Stomach (tissue), 9 donors: ENCODE measurements around the gene STARD8. TPM values are rescaled to one million over a fixed set of nuclear protein-coding genes. Genes with fewer than 3 reads are reported as not detected.
A peak's percentile ranks its signal among the peaks of the same experiment; 100 is the strongest.
"Not testable (repeated sequence)": the region's sequence is repeated elsewhere in the genome, so short reads cannot be mapped to it uniquely, and the experiment has no call there.

ENCODE experiments used
- DNase-seq, 2 donors: peaks; one replicate each; pipeline versions ENCODE4 v3.0.0 to v3.0.0-alpha.2; 2013 to 2019
- H3K27ac ChIP-seq, 5 donors: fragments of 200-600 bp in 4 of 5; sonication (generic) in 4 of 5; one replicate each; pipeline ENCODE4 v1.5.1; 2013 to 2019; ENCODE audit warnings: mild to moderate bottlenecking in 1 of 5, moderate library complexity in 1 of 5
- H3K27me3 ChIP-seq, 3 donors: fragments of 200-600 bp; sonication (generic); one replicate each; pipeline ENCODE4 v1.5.1; 2017 to 2019; ENCODE audit warnings: mixed run types in 1 of 3
- H3K36me3 ChIP-seq, 4 donors: fragments of 200-600 bp; sonication (generic); 1 replicate in 3 of 4; 2 replicates in 1 of 4; pipeline ENCODE4 v1.5.1; 2016 to 2019
- H3K4me1 ChIP-seq, 4 donors: fragments of 200-600 bp; sonication (generic); one replicate each; pipeline ENCODE4 v1.5.1; 2016 to 2019
- H3K4me3 ChIP-seq, 4 donors: fragments of 200-600 bp; sonication (generic) in 3 of 4; one replicate each; pipeline ENCODE4 v1.5.1; 2016 to 2019; ENCODE audit warnings: mild to moderate bottlenecking in 1 of 4
- H3K9me3 ChIP-seq, 4 donors: fragments of 200-600 bp; sonication (generic); one replicate each; pipeline ENCODE4 v1.5.1; 2016 to 2019
- EP300 ChIP-seq: sonication (generic); formaldehyde crosslinking; IDR thresholded peaks from one replicate; pipeline ENCODE4 v1.6.1; 2017; ENCODE audit warnings: antibody characterized with exemption
- POLR2A ChIP-seq, 4 donors: fragments of 450-650 bp; IDR thresholded peaks; one replicate each; pipeline ENCODE4 v1.6.1; 2016; ENCODE audit warnings: antibody characterized with exemption in 4 of 4, control low read depth in 2 of 4, mild to moderate bottlenecking in 1 of 4, moderate library complexity in 1 of 4
- POLR2AphosphoS5 ChIP-seq, 3 donors: sonication (generic); formaldehyde crosslinking; IDR thresholded peaks; one replicate each; pipeline ENCODE4 v1.6.1; 2016; ENCODE audit warnings: antibody characterized with exemption in 3 of 3
- WGBS, 5 donors: extraction: QIAGEN DNeasy Blood & Tissue Kit in 3 of 5; methylation state at CpG; one replicate each; pipeline versions ENCODE4 v1.1.5 to v1.1.7; 2013 to 2018; 5-methylcytosine and 5-hydroxymethylcytosine counted together
- intact Hi-C: fragments of 100-400 bp; cut with DNase I; formaldehyde crosslinking; loops from one replicate; pipeline ENCODE4 v1.15.1; 2023; ENCODE audit warnings: low total_unique reads
- polyA plus RNA-seq, 3 donors: library from polyadenylated mRNA; stranded (reverse); fragments of 200-250 nt; gene quantifications; one replicate each; pipeline ENCODE4 v1.2.3, GENCODE V29; 2013
- total RNA-seq, 5 donors: library from RNA; depleted of rRNA; stranded (reverse); fragments of >200 nt; gene quantifications; one replicate each; pipeline versions ENCODE4 v1.1.0 to v1.2.3, GENCODE V29; 2014 to 2016
- TF ChIP-seq, protein P1 (sequence below), 7 experiments: fragments of 450-650 bp in 4 of 7; fragments of 200-600 bp in 3 of 7; sonication (generic) in 3 of 7; IDR thresholded peaks; one replicate each; pipeline ENCODE4 v1.5.1; 2016 to 2019; ENCODE audit warnings: antibody characterized with exemption in 7 of 7, control low read depth in 2 of 7, mild to moderate bottlenecking in 1 of 7
- donor health status: healthy with polysubstance abuse.
- donor health status: Bipolar disorder and iron deficiency.
- donor health status: healthy.

Gene STARD8
- total and polyA plus RNA-seq, 8 donors = 0.93 to 7.4 (median 2.6) TPM

DNA sequence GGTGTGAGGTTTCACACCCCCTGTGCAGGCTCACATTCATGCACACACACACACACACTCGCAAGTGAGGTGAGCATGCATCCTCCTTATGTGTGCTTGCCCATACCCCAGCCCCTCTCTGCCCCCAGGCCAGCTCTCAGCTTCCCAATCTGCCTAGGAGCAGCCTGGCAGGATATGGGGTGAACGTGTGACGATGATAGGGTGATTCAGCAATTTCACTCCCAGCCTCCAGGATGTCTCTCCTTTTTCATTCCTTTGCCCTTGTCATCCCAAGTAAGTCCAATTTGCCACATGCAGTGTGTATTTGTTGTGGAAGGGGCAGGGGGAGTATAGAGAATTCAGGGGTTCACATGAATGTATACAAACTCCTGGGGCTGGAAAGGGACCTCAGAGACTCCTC is 7.2 kb downstream of the STARD8 start:
- H3K9me3 ChIP-seq = no peaks in the 10 kb centered on the region
- intact Hi-C loops = no loop called here
- 70 to 87% (median 77%) methylated on average over 2 to 3 of the region's 3 CpGs for WGBS, 5 donors
- peaks cover 0 to 4% (median 0%) of the 10 kb centered on the region in 3 donors for H3K27me3 ChIP-seq
- no peak overlapping the region for H3K27ac ChIP-seq
- no peaks in the 10 kb centered on the region for H3K36me3 ChIP-seq
- no peak overlapping the region for H3K4me3 ChIP-seq
- H3K4me1 ChIP-seq = no peaks in the 10 kb centered on the region
- no peak for TF ChIP-seq EP300
- TF ChIP-seq, protein P1, sequence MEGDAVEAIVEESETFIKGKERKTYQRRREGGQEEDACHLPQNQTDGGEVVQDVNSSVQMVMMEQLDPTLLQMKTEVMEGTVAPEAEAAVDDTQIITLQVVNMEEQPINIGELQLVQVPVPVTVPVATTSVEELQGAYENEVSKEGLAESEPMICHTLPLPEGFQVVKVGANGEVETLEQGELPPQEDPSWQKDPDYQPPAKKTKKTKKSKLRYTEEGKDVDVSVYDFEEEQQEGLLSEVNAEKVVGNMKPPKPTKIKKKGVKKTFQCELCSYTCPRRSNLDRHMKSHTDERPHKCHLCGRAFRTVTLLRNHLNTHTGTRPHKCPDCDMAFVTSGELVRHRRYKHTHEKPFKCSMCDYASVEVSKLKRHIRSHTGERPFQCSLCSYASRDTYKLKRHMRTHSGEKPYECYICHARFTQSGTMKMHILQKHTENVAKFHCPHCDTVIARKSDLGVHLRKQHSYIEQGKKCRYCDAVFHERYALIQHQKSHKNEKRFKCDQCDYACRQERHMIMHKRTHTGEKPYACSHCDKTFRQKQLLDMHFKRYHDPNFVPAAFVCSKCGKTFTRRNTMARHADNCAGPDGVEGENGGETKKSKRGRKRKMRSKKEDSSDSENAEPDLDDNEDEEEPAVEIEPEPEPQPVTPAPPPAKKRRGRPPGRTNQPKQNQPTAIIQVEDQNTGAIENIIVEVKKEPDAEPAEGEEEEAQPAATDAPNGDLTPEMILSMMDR (IDR thresholded peaks at IDR 0.05) = no peak
- no peak for TF ChIP-seq POLR2AphosphoS5 (IDR thresholded peaks at IDR 0.05)
- no peak for DNase-seq

DNA sequence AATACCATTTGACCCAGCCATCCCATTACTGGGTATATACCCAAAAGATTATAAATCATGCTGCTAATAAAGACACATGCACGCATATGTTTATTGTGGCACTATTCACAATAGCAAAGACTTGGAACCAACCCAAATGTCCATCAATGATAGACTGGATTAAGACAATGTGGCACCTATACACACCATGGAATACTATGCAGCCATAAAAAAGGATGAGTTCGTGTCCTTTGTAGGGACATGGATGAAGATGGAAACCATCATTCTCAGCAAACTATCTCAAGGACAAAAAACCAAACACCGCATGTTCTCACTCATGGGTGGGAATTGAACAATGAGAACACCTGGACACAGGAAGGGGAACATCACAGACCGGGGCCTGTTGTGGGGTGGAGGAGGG is 9.0 kb downstream of the STARD8 start:
- H3K27ac ChIP-seq, H3K36me3 ChIP-seq, intact Hi-C loops, DNase-seq, H3K9me3 ChIP-seq, H3K27me3 ChIP-seq, H3K4me3 ChIP-seq, H3K4me1 ChIP-seq: not testable (repeated sequence)
- 81 to 96% (median 88%) methylated on average over 4 of the region's 4 CpGs for WGBS, 5 donors

DNA sequence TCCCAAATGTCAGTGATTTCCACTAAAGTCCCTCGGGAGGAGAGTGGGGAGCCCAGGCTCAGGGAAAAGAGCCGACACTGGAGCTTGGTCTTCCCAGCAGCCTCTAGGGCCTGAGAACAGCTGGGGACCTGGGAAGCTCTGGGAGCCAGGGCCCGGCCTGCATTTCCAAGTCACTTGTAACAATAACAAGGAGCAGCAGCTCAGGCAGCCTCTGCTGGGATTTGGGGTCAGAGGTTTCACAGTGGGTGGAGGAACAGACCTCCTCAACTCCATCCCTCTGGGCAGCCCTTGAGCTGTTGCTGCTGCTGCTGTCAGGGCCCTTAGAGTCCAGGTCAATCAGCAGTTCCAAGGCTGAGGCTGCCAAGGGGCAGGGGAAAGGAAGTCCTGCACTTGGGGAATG is 11.1 kb downstream of the STARD8 start:
- Histone ChIP-seq H3K9me3 (no peaks in the 10 kb centered on the region), H3K36me3 (no peaks in the 10 kb centered on the region), H3K27me3 (peaks cover 0 to 4% (median 0%) of the 10 kb centered on the region in 3 donors), H3K4me1 (no peaks in the 10 kb centered on the region), H3K4me3 (no peak overlapping the region), H3K27ac (no peak overlapping the region)
- WGBS, 5 donors = 30 to 51% (median 41%) methylated on average over 3 of the region's 3 CpGs
- TF ChIP-seq POLR2A (IDR thresholded peaks at IDR 0.05) = no peak
- no peak for TF ChIP-seq POLR2AphosphoS5 (IDR thresholded peaks at IDR 0.05)
- TF ChIP-seq, protein P1 (IDR thresholded peaks at IDR 0.05) = no peak
- no peak for TF ChIP-seq EP300
- intact Hi-C loops = no loop called here
- peak in 1 of 2 donors; percentile 51 for DNase-seq

DNA sequence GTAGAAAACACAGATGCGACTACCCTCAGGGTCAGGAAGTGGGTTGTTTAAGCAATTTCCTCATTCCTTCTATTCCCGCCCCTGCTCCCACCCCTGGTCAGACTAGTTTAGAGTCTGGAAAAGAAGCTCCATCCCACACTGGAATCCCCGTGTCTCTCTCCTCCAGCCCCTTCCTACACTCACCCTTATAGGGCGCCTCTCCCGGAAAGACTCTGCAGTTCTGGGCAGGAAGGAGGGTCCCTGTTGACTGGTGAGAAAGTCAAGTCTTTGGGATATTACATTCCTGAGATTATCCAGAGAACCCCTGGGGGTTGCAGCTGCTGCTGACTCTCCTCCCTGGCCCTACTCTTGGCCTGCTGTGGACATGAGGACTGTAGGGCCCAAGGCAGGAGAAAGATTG is 11.9 kb downstream of the STARD8 start:
- no peaks in the 10 kb centered on the region for H3K9me3 ChIP-seq
- H3K36me3 ChIP-seq = no peaks in the 10 kb centered on the region
- TF ChIP-seq EP300 = no peak
- TF ChIP-seq POLR2AphosphoS5 (IDR thresholded peaks at IDR 0.05) = no peak
- TF ChIP-seq POLR2A (IDR thresholded peaks at IDR 0.05) = no peak
- TF ChIP-seq, protein P1 (IDR thresholded peaks at IDR 0.05) = no peak
- 56 to 79% (median 62%) methylated on average over 5 of the region's 5 CpGs for WGBS, 5 donors
- H3K27me3 ChIP-seq = peaks cover 0 to 4% (median 0%) of the 10 kb centered on the region in 3 donors
- no peak overlapping the region for H3K27ac ChIP-seq
- H3K4me1 ChIP-seq = no peaks in the 10 kb centered on the region
- DNase-seq = peak in 1 of 2 donors; percentile 43
- intact Hi-C loops = no loop called here
- no peak overlapping the region for H3K4me3 ChIP-seq

DNA sequence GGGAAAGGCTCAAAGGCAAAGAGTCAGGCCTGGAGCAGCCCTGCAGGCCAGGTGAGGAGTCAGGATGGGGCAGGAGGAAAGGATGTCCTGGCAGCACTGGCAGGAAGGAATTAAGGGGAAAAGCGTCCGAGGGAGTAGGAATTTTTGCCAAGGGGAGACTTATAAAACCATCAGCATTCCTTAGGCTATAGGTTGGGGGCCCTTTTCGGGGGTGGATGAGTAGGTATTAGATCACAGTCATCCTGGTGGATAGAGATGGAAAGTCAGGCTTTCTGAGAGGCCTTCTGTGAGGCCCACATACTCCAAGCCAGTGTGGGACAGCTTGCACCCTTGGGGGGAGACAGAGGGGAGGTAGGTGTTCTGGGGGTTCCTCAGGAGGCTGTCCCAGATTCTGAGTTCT is 12.3 kb downstream of the STARD8 start:
- Histone ChIP-seq H3K36me3 (no peaks in the 10 kb centered on the region), H3K9me3 (no peaks in the 10 kb centered on the region), H3K27me3 (peaks cover 0 to under 1% (median 0%) of the 10 kb centered on the region in 3 donors), H3K27ac (no peak overlapping the region), H3K4me3 (no peak overlapping the region), H3K4me1 (no peaks in the 10 kb centered on the region)
- WGBS, 5 donors = 58 to 79% (median 74%) methylated on average over 3 of the region's 3 CpGs
- intact Hi-C loops = no loop called here
- TF ChIP-seq EP300 = no peak
- TF ChIP-seq POLR2A (IDR thresholded peaks at IDR 0.05) = no peak
- TF ChIP-seq POLR2AphosphoS5 (IDR thresholded peaks at IDR 0.05) = no peak
- TF ChIP-seq, protein P1 (IDR thresholded peaks at IDR 0.05) = no peak
- no peak for DNase-seq
